ENCODE data around the gene PBX1.

The PBX1 gene

DNA sequence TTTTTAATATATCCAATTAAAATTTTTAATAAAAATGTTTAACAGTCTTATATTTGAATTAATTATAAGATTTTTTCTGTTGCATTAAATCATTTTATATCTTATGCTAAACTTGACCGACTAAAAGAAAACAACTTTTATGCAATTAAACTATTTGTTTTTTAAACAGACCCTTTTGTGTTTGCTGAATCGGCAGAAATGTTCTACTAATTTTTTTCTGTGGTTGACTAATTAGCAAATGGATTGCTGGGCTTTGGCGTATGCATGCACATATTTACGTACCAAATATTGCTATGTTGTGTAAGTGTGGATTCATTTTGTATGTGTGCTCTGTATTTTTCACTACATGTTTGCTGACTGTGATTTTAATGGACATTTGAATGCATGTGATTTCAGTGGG is 174.8 kb downstream of the PBX1 start:
- no peak for DNase-seq

DNA sequence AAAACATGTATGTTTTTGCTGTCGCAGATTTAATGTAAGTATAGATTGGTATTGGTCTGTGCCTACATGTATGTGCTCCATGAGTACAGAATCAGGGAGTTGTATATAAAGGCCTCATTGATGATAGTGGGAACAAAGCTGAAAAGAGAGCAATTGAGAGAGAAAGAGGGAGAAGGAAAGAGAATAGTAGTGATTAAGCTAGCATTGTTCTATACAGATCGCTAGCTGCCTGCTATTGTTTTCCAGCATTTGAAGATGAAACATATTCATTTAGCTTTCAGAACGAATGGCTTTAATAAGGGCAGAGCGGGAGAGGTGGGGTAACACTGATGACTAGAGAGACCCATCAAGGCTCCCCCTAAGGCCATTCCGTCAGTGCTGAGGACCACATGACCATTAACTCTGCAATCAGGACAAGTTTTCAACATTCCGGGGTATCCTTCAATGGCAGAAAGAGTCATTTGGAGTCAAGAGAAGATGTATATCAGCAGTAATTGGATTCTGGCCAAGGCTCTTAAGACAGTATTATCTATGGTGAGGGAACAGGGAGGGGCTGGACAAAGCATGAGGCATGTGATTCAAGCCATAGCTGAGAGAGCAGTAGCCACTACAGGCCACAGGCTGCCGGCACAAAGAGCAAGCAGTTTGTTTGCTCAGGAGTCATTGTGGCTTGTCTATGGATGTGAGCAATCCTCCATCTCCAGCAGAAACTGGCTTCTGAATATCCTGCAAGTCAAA is 176.5 kb downstream of the PBX1 start:
- DNase-seq: no peak

DNA sequence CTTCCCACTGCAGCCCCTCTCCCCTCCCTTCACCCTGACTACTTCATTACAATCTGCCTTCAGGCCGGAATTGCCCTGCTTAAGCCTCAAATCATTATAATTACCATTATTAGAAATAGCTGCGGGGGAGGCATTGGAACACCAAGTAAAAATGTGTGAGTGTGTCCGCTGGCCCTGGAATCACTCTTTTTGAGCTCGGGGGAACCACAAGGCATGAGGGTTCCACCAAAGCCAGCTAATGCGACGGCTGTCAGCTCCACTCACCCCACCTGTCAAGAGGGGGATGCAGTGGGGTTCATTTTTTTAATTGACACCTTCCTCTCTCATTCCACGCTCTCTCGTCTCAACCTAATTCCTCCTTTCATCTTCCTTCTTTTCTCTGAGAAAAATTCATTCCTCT is 177.2 kb downstream of the PBX1 start:
- no peak for DNase-seq

DNA sequence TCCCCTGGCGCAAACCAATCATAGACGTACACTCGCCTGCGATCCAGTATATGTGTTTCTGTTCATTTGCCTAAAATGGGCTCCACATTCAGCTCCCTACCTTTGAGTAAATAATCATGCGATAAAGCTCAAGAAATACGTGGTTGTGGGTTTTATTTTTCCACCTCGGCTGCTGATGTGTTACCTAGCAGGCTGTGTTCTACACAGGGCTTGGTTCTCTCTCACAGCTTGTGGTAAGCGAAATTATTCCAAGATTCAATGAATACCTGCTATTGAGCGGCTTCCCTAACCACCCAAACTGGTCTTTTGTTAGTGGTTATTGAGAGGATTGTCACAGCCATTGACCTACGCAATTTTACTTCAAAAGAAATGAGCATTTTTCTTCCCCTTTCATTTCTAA is 180.2 kb downstream of the PBX1 start:
- DNase-seq: no peak

DNA sequence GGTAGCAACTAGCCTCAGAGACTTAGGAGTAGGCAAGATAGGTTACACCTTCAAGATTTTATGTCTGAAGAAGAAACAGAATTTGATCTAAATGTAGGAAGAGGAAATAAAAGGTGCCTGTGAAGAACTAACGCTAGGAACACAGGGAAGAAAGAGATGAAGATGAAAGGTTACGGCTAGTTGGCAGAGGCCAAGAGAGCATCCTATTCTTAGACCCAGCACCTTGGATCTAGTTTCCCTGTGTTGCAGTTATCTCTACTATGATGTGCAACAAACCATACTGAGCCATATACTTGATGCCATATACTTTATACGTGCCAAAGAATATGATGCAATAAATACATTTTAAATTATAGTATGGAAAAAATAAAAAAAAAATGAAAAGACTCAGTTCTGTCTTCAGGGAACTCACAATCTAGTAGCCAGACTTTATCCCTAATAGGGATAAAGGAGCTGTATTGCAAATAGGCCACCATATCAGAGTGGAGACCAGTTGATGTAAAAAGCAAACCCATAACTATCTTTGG is 181.1 kb downstream of the PBX1 start:
- no peak for DNase-seq

DNA sequence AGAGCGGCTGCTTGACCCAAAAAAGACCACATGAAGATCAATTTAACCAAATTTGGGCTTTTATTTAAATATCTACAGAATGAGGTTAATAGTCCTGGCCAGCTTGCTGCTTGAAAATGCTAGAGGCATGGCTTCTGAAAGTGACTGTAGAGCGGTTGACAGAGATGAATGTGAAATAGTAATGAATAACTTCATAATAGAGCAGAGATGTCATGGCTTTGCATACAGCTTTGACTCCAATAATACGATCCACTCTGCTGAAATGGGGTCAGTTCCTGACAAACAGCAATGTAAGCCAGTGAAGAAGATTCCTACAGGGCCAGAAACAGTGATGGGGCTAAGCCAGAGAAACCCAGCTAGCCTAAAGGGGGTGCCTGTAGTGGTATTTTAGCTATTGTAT is 183.8 kb downstream of the PBX1 start:
- no peak for DNase-seq

DNA sequence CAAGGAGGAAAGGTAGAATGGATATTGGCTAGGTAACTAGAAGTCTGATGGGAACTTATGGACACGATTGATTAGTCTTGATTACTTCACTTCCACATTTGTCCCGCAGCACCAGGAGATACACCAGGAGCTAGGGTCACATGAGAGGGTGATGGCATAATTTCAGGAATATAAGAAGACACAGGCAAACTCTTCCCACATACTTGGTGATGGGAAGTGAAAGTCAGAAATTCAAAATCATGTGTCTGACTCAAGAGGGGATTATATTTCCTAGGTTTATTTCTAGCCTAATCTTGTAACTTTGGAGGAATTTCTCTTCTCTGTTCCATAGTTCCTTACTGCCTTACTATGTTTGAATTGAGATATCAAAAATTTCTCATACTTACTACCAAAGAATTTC is 185.0 kb downstream of the PBX1 start:
- no peak for DNase-seq

DNA sequence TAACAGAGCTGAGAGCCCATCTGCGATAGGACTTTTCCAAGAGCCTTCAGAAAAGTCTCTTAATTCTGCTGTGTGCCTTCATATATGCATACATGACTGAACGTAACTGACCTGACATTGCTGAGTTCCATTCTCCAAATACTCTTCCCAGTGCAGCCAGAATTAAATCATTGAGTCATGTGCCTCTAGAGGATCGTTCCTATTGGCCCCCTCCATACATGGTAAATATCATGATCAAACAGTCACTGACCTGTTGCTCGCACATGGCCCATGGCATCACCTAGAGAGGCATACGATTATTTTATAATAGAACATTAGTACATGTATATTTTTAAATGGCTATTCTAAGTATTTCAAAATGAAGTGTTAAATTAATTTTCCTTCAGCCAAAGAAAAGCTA is 186.8 kb downstream of the PBX1 start:
- no peak for DNase-seq

DNA sequence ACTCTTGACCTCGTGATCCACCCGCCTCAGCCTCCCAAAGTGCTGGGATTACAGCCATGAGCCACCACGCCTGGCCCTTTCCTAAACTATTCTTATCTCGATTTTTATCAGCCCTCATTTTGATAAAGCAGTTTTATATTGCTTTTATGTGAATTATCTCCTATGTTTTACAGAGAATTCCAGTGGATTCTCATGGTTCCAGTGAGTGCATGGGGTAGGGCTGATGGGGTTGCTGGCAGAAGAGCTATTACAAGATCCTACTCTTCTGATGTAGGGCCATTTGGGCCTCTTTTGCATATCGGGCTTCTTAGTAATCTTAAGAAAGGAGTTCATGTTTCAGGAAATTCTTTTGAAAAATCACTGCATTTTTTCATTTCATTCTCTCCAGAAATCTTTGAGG is 187.6 kb downstream of the PBX1 start:
- DNase-seq: no peak

DNA sequence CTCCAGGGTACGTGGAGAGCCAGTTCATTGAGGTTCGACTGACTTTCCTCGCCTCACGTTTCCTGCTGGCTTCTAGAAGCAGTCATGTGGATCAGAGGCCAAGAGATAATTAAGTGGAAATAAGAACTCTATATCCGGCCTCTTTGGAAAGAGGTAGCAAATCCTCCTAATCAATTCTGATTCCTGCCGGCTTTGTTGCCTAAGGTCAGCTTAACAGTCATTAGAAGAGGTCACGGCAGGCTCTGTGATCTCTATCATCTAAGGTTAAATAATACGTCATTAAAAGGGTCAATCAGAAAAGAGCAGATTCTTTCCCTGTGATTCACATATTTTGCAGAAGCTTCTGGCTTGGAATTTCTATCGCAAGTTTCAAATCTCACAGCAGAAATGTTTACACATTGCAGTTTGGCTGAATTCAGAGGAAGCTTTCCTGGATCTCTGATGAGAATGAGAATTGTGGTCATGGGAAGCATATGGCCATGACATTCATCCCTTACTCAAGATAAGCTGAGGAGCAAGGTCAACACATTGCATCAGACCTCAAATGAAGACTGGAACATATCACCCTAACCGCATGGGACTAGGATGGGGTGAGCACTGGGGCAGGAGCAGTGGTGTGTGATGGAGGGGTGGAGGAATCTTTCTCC is 189.4 kb downstream of the PBX1 start:
- DNase-seq: no peak

DNA sequence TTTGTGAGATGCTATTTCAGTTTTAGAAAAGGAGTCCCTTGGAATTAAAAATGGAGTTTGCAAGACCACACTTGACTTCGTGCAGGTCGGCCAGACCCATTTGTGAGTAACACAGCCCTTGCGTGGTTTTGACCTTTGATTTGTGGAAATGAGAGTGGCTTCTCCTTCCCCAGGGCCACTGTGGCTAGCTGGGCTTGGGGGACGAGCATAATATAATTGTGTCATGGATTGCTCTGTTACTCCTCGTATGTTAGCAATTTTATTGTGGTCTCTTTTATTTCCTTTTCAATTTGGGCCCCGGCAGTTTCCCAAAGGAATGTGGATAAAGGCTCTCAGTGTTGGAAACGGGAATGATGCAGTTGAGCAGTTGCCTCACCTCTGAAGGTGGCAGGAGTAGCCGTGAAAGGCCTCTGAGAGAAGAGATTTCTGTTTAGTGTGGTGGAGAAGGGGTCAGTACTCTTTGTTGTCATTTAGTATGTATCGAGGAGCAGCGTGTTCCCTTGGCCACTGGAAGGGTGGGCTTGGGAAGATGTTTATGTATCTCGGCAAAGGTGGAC is 194.6 kb downstream of the PBX1 start:
- no peak for DNase-seq

DNA sequence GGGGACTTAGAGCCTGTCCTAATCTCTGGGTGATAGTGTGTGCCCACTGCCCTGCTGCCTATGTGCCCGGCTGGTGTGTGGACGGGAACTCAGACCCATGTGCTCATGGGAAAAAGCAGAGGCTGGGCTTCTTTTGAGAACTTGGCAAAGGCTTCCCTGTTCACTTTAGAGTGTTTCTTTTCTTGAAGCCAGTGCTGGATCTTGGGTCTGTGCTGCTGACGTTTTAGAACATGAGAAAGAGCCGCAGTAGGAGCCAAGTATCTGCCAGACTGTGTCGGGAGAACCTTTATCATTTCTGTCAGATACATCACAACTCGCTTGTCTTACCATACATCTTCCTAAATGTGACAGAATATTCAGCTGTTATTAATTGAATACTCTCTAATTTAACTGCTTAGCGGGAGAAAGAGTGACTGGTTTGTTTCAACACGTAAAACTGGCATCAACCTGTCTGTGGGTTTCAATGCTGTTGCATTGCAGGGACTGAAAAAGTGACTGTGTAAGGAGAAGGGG is 195.2 kb downstream of the PBX1 start:
- no peak for DNase-seq

DNA sequence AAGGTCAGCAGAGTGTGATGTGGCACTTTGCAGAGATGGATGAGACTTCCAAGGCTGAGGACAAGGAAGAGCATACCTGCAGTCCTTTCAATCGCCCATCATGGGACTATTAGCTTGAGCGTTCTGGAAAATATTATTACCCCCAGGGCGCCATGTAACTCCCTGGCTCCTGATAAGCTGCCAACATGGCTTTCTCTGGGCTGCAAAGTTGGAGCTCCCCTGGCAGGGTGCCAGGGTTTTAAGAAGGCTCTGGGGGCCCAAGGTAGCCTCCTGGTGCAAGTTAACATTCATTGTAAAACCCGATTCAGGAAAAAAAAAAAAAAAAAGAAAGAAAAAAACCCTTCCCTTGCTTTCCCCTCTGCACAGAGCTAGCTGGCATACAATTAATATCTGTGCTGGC is 196.7 kb downstream of the PBX1 start:
- DNase-seq: no peak

DNA sequence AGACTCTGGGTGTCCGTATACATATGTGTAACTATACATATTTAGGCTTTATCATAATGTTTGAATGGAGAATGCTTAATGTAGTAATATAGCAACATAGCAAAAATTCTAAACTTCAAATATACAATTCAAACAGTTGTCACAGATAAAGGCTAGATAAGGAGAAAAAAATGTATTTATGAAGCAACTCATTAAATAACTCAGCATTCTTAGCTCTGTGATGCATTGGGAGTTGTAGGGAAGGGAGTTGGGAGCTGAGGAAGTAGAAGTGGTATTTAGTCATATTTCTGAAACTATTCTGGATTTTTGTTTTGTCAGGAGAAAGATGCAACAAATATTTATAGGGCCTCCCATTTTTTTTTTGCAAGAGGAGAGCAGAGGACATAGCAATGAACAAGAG is 197.8 kb downstream of the PBX1 start:
- no peak for DNase-seq

DNA sequence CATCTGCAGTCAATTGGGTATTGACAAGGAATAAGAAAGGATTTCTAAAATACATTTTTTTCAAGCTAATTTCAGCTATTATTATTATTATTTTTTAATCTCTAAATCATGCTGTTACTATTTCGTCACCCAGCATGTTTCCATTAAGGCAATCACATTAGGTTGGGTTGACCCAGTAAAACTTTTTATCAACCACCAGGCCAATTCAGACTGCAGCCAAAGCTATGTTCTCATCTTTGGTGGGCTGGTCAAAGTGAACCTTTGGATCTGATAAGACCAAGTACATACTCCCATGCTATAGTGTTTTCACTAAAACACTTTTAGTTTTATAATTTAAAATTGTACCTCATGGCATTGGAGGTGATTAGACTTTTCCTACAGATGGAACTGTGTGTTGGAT is 198.6 kb downstream of the PBX1 start:
- DNase-seq: no peak

DNA sequence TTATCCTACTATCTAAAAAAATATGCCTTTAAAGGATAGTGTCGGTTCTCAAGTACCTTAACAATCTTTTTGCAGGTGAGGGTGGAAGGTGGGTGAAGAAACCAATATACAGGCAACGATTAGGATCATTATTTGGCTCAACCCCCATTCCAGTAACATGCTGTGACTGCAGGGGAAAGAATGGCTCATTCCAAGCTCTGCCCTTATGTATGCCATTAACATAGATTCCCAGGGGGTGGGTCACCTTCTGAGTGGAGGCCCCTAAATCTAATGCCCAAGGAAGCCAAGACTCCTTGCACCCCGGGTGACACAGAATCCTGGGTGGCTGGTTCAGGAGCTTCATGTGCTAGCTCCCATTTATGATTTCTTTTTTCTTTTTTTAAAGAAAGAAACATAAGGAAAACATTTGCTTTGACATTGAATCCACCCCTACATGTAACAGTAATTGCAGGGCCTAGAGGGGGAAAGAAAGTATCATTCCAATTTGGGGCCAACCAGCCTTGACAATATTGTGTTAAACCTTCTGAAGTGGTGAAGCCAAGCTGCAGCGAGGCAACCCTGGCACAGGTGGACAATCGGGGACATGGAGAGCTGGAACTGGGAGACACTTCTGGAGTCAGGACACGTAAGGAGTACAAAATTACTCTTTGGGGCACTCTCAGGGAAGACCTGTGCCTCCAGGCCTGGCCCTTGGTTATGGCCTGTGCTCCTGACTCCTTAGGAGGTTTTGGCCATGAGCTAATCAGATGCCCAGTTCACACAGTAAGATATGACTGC is 200.3 kb downstream of the PBX1 start:
- DNase-seq: no peak

DNA sequence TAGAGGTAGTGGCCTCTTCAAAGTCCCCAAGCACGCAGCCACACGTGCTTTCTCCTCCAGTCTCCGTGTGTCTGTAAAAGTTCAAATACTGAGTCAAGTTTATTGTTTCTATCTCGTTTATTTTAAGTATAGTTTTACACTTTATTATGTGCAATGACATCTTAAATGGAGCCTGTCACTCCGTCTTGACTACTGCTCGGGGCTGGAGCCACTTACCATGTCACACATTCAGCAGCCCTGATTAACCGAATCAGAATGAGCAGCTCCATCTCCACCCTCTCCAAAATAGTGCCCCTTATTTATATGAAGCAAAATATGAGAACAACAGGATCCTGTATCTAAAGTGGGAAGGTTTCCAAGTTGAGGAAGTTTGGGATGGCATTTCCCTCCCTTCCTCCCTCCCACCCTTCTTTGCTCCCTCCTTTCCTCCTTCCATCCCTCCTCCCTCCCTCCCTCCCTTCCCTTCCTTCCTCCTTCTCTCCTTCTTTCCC is 201.0 kb downstream of the PBX1 start:
- DNase-seq: no peak

DNA sequence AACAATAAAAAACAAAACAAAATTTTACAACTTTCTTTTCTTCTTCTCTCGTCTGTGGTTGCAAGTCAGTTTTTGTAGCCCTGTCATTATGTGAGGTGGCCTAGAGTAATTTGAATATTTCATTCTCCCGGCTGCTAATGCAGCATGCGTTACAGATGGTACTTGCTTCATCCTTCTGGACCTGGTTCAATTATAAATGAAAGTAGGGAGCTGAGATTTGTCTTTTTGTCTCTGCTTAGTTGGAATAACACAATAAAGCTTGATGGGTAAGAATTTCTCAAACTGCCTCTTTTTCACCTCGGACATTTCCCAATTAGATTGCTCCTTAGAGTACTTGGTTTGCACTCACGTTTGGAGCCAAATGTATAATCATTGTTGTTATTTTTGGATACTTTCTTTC is 201.6 kb downstream of the PBX1 start:
- DNase-seq: no peak

DNA sequence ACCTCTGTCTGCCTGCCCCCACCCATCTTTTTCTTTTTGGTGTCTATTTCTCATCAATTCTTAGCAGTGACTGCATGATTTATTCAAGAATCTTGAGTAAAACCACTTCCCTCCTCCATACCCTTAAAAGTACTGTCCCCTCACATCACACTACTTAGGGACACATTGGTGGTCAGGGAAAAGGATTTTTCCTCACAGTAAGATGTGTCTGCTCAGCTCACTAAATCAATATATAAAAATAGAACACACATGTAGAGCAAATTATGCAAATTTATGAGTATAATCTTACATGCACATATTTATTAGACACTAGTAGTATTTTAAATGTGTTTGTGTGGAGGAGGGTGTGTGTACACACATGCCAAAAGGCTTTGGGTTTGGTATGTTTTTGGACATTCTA is 202.0 kb downstream of the PBX1 start:
- DNase-seq: no peak

DNA sequence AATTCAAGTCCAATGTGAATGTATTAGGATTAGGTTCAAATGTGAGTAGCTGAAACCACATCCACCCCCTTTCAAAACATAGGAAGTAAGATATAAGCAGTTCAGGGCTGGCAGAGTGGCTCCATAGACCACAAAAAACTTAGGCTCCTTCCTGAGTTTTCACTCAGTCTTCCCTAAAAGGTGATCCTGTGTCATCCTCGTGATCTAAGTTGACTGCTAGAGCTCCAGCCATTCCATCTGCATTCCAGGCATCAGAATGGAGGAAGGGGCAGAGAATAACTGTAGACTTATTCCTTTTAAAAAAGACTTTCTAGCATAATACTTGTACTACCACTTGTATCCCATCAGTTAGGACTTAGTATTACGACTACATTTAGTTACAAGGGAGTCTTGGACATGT is 204.1 kb downstream of the PBX1 start:
- DNase-seq: no peak

DNA sequence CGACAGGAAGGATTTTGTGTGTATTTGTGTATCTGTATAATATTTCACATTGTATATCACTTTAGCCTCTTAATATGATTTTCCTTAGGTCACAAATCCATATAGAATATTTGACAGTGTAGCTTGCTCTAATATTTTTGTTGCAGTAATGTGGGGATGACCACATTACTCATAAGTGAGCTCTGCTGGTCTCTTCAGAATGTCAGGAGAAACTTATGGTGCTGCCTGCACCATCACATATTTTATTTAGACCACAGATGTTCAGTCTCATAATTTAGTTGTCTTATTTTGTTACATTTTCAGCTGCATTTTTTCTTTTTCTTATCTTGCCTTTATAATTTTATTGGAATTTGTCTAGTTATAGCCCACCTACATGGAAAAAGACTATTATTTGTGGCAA is 205.3 kb downstream of the PBX1 start:
- DNase-seq: no peak

DNA sequence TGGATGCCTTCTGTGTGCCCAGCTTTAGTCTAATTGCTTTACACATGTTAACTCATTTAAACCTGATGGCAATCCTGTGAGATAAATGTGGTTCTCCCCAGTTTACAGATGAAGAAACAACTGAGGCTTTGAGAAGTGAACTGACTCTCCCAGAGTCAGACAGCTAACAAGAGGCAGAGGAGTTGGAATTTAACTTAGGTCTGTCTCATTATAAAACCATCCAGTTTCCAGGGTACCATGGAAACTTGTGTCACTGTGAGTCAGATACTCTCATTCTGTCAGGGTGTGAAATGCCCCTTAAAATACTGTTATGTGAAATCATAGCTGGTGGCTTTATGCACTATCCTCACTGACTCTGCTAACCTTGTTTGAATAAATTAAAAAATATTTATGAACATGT is 206.6 kb downstream of the PBX1 start:
- no peak for DNase-seq
